Stimulated activated CD8-positive, alpha-beta memory T cell treated with anti-CD3 and anti-CD28 coated beads, Interleukin-7, amount 100 ng/mL, for 1 hour (primary cell): Measurements from ENCODE around the gene MBTPS2.

Experiments
- DNase-seq, 2 donors: peaks; one replicate each; pipeline ENCODE4 v3.0.0-alpha.2; 2020; ENCODE audit warnings: low read depth in 2 of 2

The MBTPS2 gene

DNA sequence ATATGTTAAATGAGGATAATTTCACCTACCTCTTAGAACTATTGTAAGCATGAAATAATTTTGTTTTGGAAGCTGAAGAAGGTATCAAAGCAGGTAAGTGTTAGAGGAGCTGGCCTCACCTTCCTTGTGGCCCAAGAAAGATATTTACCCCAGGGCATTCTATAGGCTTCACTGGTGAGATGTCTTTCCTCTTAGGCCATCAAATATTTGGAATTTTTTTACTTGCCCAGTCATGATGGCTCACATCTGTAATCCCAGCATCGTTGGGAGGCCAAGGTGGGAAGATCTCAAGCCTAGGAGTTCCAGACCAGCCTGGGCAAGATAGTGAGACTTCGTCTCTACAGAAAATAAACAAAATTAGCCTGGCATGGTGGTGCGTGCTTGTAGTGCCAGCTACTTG, 95.0 kb downstream of the MBTPS2 start:
- DNase-seq, result no peak
